ENCODE results near the gene VPS35L. TPM values are rescaled to one million over a fixed set of nuclear protein-coding genes. Genes with fewer than 3 reads are reported as not detected.
A peak's percentile ranks its signal among the peaks of the same experiment; 100 is the strongest.

VPS35L gene
- total RNA-seq, 4 donors from 2014 or later, result 41.4 to 68.1 (median 61.1) TPM

DNA sequence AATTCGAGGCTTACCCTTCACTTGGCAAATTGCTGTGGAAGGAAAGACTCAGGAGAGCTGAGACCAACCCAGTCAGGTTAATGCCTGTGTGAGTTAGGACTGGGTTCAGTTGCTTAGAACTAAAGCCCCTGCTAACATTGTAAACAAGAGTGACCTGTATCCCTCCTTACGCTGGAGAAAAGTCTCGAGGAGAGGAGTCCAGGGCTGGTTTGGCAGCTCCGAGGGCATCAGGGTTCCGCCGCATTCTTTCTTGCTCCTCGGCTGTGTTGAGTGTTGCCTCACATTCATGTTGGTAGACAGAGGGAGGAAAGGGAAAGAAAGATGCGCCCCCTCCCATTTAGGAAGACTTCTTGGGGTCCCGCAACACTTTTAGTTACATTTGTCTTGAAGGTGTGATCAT is 18.5 kb downstream of the VPS35L start:
- Histone ChIP-seq H3K9me3 (no peaks in the 10 kb centered on the region), H3K4me3 (no peak overlapping the region), H3K27ac (no peak overlapping the region), H3K36me3 (peaks cover 0 to 99% (median 14%) of the 10 kb centered on the region in 3 donors), H3K27me3 (no peaks in the 10 kb centered on the region), H3K4me1 (peaks cover 0 to 9% (median 0%) of the 10 kb centered on the region in 4 donors)
- 95 to 96% methylated on average over 9 of the region's 9 CpGs for WGBS, 2 donors
- no peak for DNase-seq (ENCODE audit: low spot score in 2 of 2)
- TF ChIP-seq EP300 (IDR thresholded peaks at IDR 0.05) (no peak), POLR2A (IDR thresholded peaks at IDR 0.05) (no peak)
- TF ChIP-seq, protein P1, sequence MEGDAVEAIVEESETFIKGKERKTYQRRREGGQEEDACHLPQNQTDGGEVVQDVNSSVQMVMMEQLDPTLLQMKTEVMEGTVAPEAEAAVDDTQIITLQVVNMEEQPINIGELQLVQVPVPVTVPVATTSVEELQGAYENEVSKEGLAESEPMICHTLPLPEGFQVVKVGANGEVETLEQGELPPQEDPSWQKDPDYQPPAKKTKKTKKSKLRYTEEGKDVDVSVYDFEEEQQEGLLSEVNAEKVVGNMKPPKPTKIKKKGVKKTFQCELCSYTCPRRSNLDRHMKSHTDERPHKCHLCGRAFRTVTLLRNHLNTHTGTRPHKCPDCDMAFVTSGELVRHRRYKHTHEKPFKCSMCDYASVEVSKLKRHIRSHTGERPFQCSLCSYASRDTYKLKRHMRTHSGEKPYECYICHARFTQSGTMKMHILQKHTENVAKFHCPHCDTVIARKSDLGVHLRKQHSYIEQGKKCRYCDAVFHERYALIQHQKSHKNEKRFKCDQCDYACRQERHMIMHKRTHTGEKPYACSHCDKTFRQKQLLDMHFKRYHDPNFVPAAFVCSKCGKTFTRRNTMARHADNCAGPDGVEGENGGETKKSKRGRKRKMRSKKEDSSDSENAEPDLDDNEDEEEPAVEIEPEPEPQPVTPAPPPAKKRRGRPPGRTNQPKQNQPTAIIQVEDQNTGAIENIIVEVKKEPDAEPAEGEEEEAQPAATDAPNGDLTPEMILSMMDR (IDR thresholded peaks at IDR 0.05), result no peak

DNA sequence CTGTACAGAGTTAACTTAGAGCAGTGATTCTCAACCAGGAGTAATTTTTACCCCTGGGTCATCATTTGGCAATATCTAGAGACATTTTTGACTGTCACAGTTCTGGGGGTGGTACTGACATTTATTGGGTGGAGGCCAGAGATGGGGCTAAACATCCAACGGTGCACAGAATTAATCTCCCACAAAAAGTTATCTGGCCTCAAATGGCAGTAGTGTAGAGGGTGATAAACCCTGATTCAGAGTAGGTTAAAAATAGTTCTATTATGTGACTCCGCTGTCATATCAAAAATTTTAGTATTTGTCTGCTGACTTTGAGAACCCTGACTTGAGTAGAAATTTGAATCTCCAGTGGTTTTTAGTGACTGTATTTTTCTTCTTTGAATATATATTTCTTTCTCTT is 19.1 kb downstream of the VPS35L start:
- peaks cover 0 to 12% (median 2%) of the 10 kb centered on the region in 4 donors for H3K4me1 ChIP-seq
- no peak overlapping the region for H3K4me3 ChIP-seq
- TF ChIP-seq, protein P1 (IDR thresholded peaks at IDR 0.05), result no peak
- no peak for TF ChIP-seq EP300 (IDR thresholded peaks at IDR 0.05)
- TF ChIP-seq POLR2A (IDR thresholded peaks at IDR 0.05), result no peak
- peaks cover 0 to 99% (median 14%) of the 10 kb centered on the region in 3 donors for H3K36me3 ChIP-seq
- no peaks in the 10 kb centered on the region for H3K9me3 ChIP-seq
- no peaks in the 10 kb centered on the region for H3K27me3 ChIP-seq
- WGBS, 2 donors, result 76 to 89% methylated on average over 2 of the region's 2 CpGs
- DNase-seq (ENCODE audit: low spot score in 2 of 2), result no peak
- no peak overlapping the region for H3K27ac ChIP-seq

- H3K4me1 ChIP-seq, result peaks cover 0 to 12% (median 2%) of the 10 kb centered on the region in 4 donors
- TF ChIP-seq POLR2A (IDR thresholded peaks at IDR 0.05), result no peak
- TF ChIP-seq, protein P1 (IDR thresholded peaks at IDR 0.05), result peak in 2 of 5 experiments; percentile 21 to 23
- H3K9me3 ChIP-seq, result no peaks in the 10 kb centered on the region
- H3K4me3 ChIP-seq, result no peak overlapping the region
- peak overlapping the region; percentile 44 to 84 (median 68) for H3K27ac ChIP-seq
- DNase-seq (ENCODE audit: low spot score in 2 of 2), result no peak
- H3K36me3 ChIP-seq, result peaks cover 0 to 99% (median 13%) of the 10 kb centered on the region in 3 donors
- 43 to 50% methylated on average over 10 of the region's 10 CpGs for WGBS, 2 donors
- H3K27me3 ChIP-seq, result no peaks in the 10 kb centered on the region
Measured at GRCh38 chr16:19578378-19578971, 23.0 kb downstream of the VPS35L start.

DNA sequence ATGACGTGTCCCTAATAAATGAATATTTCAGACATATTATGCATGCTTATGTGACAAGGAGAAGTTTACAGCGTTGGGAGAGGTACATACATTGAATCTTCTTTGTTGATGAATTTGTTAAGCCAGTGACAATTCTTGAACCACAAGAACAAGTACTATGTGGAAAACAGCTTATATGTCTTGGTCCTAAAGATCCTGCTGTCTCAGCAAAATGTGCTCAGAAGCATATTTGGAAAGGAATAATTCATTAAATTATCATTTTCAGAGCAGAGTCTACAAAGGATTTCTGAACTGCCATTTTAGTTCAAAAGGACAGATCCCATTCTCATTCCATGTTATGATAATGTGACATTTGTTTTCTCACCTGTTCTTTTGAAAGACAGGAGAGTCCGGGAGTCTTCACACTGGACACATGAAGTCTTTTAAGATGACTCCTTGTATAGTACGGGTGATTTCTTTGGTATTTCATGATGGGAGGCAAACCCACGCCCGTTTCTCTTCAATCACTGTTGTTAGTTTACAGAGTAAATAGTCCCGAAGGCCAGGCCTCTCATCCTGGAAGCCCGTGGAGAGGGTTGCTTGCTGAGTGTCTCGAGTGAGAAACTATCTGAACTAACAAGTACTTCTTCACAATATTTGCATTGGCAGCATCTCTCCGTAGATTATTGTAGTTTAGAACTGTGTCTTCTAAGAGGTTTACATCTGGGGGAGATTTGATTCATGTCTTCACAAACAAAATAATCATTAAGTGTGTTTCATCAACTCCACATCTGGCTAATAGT is 26.7 kb downstream of the VPS35L start:
- no peak for DNase-seq (ENCODE audit: low spot score in 2 of 2)
- no peak overlapping the region for H3K4me3 ChIP-seq
- no peak for TF ChIP-seq POLR2A (IDR thresholded peaks at IDR 0.05)
- TF ChIP-seq, protein P1 (IDR thresholded peaks at IDR 0.05), result no peak
- TF ChIP-seq EP300 (IDR thresholded peaks at IDR 0.05), result no peak
- peaks cover 0 to 12% (median 2%) of the 10 kb centered on the region in 4 donors for H3K4me1 ChIP-seq
- 69 to 76% methylated on average over 10 of the region's 10 CpGs for WGBS, 2 donors
- no peak overlapping the region for H3K27ac ChIP-seq
- no peaks in the 10 kb centered on the region for H3K27me3 ChIP-seq
- no peaks in the 10 kb centered on the region for H3K9me3 ChIP-seq
- peaks cover 0 to 86% (median 10%) of the 10 kb centered on the region in 3 donors for H3K36me3 ChIP-seq

All from tibial nerve (tissue), 4 donors.